SW 1271 (cell line): ENCODE measurements around the gene CD2BP2.

Source experiments
- DNase-seq, 2 experiments: peaks; one replicate each; lab custom pipeline; 2025; lab: John Stamatoyannopoulos, UW

Gene CD2BP2

DNA sequence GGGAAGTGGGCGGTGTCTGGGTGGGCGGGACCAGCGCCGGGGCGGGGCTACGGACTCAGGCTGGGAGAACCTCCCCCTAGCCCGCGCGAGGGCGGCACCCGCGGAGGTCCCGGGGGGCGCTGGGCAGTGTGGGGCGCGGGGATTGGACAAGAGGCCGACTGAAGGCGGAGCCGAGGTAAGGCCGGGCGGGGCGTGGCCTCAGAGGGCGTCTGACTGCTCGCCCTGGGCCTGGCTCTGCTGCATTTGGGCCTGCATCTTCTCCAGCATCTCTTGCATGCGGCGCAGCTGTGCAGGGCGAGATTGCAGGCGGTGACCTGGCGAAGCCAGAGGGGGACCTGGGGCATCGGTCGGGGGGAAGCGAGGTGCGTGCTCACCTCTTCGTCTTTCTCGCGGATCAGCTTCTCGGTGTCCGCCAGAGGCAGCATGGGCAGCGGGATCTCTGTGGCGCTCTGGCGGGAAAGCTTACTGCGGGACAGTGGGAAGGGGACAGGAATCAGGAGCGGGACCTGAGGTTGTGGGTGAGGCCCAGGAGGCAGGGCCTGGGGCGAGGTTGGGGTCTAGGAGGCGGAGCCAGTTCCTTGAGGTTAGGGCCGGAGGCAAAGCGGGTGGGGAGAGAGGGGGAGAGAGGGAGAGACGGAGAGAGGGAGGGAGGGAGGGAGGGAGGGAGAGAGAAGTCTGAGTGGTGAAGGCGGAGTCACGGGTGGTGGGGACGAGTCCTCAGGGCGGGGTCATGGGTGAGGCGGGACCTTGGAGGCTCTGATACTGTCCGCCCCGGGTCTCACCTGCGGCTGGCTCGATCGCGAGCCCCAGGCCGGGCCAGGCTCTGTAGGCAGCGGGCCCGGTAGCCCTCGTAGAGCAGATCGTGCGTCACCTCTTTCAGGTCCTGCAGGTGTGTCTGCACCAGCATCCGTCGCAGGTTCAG, 23.4 kb upstream of the CD2BP2 start:
- peak; percentile 83 to 91 for DNase-seq

DNA sequence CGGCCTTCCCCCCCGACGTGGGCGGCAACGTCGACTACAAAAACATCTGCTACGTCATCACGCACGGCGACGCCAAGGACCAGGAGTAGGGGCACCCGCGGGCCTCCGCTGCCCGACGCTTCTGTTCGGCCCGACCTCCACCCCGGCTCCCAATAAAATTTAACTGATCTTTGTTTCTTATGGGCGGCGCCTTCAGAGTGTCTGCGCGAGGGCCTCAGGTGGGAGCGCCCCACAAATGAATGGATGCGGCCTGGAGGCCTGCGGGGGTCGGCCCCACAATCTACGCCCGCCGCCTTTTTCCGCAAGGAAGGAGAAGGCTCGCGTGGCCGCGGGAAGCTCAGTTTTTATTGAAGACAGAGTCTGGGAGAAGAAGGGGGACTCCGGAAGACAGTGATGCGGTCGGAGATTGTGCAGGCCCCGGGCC, 22.7 kb upstream of the CD2BP2 start:
- DNase-seq = peak in 1 of 2 experiments; percentile 84

DNA sequence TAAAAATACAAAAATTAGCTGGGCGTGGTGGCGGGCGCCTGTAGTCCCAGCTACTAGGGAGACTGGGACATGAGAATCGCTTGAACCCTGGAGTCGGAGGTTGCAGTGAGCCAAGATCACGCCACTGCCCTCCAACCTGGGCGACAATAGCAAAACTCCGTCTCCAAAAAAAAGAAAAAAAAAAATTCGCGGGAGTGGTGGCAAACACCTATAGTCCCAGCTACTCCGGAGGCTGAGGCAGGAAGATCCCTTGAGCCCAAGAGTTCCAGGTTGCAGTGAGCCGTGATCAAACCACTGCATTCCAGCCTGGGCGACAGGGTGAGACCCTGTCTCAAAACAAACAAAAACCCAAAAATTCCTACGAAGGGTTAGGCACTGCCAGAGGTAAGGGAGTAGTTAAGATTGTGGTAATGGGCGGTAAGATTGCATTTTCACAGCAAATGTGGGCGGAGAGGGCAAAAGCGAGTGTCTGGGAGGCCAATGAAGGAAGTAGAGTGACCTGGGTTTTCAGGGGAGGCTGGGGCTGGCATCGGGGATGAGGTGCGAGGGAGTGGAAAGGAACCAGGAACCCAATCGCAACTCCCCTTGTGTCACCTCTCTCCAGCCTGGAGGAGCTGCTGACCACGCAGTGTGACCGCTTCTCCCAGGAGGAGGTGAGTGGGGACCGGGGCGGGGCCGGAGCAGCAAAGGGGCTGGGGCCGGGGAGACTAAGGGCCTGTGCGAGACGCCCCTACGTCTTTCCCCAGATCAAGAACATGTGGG, 22.1 kb upstream of the CD2BP2 start:
- DNase-seq = peak in 1 of 2 experiments; percentile 50

DNA sequence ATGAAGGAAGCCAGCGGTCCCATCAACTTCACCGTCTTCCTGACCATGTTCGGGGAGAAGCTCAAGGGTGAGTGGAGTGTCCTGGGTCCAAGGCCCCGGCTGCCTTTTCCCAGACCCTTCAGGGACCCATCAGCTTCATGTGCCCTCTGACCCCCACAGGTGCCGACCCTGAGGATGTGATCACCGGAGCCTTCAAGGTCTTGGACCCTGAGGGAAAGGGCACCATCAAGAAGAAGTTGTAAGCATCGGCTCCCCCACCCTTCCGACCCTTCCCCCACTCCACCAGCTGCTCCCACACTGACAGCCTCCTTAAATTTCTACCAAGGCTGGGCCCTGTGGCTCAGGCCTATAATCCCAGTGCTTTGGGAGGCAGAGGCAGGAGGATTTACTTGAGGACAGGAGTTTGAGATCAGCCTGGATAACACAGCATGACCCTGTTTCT, 21.4 kb upstream of the CD2BP2 start:
- DNase-seq = no peak

DNA sequence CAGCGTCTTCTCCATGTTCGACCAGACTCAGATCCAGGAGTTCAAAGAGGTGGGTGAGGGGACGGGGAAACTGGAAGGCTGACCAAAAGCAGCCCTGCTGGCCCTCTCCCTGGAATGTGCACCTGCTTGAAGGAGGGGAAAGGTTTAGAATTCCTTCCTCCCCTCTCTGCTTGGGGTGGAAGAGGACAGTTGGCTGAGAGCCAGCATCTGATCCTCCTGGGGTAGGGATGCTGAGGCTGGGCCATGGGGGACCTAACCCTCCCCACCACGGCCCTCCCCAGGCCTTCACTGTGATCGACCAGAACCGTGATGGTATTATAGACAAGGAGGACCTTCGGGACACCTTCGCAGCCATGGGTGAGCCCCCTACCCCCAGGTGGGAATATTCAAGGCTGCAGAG, 20.8 kb upstream of the CD2BP2 start:
- DNase-seq = no peak

DNA sequence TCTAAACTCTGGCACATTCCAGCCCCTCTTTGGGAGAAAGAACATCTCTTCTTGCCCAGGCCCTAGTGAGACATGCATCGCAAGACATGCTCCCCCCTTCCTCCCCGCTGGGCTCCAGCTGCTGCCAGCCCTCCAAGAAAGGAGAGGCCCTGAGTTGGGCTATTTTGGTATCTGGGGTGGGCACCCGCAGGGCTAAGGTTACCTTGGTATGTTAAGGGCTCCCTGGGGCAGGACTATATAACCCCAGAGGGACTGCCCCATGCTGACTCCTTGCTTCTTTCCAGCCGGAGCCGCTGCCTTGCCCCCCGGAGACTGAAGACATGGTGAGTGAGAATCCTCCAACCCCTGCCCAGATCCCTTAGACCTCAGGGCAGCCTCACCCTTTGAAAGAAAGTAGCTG, 19.4 kb upstream of the CD2BP2 start, which contains the start of gene MYL11:
TSS of gene MYL11 (plus strand) at position 265 of the 400 bp plus-strand sequence. CDS start at position 321, 56 bp downstream.
- DNase-seq = no peak

DNA sequence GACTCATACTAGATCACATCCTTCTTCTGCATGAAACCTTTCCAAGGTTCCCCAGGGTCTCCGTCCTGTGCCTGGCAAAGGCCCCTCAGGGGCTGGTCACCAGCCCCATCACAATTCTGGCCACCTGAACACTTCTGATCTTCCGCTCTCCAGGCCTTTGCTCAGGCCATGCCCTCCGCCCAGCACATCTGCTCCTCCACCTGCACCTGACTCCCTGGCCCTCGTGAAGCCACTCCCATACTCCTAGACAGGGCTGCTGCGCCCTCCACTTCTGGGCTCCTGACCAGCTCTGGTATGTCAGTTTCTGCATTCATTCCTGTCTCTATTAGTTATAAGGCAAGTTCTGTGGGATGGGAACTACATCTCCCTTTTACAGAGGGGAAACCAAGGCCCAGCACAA, 17.6 kb upstream of the CD2BP2 start:
- no peak for DNase-seq

DNA sequence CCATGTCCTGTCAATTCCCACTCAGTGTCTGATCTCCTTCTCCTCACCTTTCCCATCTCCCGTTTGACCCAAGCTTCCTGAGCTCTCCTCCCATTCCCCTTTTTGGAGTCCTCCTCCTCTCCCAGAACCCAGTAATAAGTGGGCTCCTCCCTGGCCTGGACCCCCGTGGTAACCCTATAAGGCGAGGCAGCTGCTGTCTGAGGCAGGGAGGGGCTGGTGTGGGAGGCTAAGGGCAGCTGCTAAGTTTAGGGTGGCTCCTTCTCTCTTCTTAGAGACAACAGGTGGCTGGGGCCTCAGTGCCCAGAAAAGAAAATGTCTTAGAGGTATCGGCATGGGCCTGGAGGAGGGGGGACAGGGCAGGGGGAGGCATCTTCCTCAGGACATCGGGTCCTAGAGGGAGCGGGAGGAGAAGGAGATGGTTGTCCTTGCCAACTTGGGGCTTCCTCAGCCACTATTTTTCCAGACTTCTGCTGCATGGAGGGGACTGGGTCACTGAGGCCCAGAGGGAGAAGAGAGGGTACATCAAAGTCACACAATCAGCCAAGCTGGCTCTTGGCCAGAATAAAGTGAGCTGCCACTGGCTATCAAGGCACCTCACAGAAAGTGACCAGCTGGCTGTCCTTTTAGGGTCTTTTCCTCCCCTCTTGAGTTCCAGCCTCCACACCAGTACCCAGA, 17.1 kb upstream of the CD2BP2 start:
- DNase-seq = no peak

DNA sequence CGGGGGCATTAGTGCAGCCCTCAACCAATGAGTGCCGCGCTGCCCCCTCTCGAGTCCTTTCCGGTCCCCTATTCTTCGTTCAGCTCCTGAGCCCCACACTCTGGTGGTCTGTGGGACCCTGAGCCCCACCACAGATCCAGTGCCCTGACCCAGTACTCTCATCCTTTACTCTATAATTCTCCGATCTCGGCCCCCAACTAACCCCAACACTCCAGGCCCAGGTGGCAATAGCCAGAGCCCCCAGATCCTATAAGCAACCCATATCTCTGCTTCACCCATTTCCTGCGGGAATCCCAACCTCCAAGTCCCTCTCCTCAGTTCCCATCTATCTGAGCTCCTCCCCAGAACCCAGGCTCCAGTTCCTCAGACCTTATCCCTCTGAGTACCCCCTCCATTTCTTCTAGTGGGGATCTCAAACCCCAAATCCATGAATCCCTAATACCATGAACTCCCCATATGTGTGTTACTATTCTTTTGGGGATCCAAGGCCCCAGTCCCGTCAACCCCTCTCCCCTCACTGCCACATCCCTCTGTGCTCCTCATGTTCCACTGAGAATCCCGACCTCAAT, 16.2 kb upstream of the CD2BP2 start:
- DNase-seq = no peak

DNA sequence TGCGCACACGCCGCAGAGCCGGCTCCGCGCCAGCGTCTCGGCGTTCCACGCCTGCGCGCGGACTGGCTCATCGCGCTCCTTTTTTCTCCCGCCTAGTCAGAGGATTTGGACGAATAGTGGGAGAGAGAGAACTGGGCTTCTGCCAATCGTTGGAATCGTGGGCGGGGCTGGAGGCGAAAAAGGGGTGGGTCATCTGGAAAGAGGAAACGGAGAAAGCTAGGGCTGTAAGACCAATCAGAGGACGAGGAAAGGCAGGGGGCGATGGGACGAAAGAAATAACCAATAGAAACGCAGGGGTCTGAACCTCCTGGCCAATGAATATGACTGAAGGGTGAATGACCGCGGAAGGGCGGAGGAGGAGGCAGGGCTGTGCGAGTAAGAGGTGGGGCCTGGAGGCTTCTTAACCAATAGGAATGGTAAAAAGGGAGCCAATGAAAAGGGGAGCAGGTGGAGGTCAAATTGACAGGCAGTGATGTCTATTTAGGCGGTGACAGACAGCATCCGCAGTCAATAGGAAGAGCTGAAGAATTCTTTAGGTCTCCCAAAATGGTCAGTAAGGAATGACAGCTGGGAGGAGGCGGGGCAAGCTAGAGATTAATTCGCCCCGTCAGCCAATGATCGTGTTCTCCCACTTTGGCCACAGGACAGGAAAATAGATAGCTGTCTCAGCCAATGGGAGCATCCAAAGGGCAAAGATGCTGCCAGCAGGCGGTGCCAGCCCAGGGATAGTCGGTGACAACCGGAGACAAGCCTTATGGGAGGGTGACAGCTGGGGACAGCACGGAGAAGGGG, 15.5 kb upstream of the CD2BP2 start, which contains the start of gene TBC1D10B:
TSS of gene TBC1D10B (minus strand) at position 39 of the 792 bp plus-strand sequence. CDS start 311 bp downstream, outside the sequence.
- DNase-seq = peak; percentile 99 to 100

DNA sequence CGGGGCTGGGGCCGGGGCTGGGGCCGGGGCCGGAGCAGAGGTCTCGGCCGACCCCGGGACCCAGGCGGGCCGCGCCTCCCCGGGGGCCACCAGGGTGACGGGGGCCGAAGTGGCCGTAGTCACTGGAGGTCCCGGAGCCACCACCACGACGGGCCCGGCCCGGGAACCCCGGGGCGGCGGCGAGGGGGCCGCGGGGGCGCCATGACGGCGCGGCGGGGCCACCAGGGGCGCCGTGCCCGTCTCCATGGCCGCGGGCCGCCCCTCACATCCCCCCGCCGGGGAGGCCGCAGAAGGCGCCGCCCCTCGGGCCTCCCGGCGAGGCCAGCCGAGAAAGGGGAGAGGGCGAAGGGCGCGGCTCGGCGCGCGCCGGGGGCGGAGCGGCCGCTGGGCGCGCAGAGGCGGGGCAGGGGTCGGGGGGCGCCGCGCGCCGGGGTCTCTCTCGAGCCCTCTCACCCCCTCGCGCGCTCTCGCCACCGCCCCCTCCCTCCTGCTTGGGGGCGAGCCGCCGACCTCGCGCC, 14.9 kb upstream of the CD2BP2 start:
- DNase-seq = no peak

DNA sequence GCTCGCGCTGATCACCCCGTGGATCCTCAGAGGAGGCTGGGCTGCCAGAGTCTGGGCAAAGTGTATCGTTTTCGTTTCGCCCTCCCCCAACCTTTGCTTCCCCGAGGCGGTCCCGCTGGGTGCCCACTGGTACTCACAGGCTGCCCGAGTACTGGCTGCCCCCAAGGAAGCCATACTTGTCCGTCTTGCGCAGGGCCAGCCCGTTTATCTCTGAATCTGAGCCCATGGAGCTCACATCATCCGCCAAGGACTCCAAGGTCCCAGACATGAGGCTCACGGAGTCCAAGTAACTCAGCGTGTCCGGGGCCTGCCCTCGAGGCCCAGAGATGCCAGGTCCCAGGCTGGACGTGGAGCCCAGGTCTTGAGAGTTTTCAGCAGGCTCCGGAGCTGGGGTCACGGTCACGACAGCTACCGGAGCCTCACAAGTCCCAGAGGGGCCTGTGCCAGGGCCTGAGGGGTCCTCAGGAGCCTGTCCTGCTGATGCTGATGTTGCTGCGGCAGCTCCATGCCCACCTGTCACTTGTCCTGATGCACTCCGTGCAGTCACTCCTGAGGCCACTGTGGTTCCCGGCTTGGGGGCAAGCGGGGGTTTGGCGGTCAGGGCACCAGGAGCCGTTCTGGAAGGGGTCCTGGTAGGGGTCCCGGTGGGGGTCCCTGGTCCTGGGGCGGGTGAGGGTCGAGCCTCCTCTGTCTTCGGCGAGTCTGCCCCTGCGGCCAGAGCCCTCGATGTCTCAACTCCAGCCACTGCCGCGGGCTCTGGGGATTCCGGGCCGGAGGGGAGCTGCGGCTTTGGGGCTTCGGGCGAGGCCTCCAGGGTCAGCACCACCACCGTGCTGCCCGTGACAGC, 14.2 kb upstream of the CD2BP2 start:
- no peak for DNase-seq

DNA sequence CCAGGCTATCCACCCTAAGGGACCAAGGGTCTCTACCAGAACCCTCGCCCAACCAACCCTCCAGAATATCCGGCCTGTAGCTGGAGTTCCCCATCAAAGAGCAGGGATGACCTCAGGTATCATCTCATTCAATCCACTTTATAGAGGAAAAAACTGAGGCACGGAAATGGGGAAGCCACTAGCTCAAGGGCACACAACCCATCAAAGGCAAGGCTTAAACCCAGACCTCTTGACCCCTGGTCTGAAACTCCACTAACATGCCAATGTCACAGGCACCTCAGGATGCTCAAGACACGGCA, 13.6 kb upstream of the CD2BP2 start:
- DNase-seq = no peak

DNA sequence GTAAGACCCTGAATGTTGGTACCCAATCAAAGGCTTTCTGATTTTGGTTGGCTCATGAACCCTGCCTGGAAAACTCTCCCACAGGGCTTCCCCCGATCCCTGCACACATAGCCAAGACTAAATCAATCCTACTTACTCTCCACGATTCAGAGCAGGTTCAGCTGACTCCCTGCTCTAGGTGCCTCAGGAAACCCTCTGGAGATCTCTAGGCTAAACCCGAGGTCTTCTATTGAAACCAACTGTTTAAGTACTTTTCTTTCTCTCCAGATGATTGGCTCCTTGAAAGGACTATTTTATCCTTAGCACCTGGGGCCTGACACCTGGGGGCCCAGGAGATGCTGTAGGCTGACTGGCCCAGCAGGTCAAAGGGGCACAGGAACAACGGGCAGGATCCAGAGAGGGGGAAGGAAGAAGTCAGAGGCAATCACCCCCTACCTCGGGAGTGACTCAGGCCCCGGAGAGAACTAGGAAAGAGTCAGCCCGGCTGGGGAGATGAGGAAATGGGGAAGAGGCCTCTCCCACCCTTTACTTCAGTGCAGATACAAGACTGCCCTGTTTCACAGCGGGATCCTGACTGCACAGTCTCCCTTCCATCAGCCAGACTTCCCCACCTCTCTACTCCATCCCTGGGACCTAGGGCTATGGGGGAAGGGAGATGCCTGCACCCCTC, 13.1 kb upstream of the CD2BP2 start:
- no peak for DNase-seq

DNA sequence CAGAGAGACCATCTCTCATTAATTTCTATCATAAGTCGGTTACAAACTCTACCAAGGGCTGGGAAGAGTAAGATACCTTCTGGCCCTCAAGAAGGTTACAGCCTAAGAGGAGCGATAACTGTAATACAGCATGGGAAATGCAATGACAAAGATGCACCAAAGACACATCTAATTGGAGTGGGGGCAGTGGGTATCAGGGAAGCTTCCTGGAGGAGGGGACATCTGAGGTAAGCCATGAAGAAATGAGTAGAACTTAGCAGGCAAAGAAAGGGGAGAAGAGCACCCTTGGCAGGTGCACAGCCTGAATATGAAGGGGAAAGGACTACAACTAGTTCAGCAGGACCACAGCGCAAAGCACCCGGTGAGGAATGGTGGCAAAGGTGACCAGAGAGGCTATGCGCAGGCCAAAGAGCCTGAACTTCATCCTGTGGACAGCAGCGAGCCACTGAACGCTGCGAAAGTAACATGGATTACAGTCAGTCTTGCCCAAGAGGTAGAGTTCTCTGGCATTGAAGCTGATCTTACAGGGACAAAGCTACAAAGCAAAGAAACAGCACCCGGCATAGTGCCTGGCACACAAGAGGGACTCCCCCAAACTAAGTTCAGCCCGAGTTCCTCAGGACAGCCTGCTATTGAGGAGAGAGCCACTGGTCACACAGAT, 12.4 kb upstream of the CD2BP2 start:
- no peak for DNase-seq

DNA sequence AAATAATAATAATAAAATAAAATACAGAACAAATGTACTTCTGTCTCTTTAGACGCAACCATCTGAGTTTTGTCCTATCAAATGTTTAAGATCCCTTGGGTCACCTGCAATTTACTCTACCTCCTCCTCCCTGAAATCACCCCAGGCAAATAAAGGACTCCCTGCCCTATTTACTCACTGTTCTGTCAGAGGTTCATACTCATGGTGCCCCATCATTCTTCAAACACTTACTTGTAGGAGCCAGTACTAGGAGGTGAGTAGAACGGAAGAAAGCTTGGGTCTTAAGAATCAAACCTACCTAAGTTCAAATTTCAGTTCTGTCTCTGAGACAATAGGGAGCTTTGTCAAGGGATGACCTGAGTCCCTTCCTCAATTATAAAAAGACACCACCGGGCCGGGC, 11.4 kb upstream of the CD2BP2 start:
- DNase-seq = no peak

DNA sequence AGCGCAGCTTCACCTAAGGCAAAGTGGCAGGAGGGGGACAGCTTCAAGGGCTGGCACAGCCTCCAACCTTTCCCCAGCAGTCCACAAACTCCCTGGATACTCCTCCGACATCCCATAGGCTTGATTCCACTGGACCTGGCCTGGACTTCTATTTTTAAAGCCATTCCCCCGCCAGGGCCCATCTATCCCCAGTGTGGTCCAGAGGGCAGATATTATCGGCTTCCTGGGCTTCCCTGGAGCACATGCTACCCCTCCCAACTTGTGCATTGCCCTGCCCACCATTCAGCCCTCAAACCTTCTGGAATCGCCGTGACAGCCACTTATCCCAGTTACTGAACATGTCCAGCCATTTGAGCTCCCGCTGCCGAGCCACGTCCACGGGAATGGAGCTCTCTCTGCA, 10.1 kb upstream of the CD2BP2 start:
- no peak for DNase-seq

DNA sequence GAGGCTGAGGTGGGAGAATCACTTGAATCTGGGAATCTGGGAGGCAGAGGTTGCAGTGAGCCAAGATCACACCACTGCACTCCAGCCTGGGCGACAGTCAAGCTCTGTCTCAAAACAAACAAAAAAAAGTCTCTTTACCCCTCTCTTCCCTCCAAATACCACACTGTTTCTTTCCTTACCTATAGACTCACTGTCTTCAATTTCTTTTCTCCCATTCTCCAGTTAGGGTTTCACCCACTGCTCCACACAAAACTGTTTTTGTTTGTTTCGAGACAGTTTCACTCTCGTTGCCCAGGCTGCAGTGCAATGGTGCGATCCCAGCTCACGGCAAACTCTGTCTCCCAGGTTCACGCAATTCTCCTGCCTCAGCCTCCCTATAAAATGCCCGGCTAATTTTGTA, 6.1 kb upstream of the CD2BP2 start:
- DNase-seq = no peak

DNA sequence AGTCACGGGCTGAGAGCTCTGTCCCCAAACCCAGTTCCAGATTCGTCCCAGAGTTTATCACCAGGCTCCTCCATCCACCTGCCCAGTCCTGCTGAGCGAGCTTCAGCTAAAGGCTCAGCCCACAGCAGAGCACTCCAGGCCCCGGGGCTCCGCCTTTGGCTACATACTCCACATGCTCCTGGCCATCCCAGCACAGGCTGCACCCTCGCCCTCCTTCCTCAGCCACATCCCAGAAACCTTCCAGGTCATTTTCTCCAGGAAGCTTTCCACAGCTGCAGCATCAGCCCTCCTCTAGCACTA, 4.7 kb upstream of the CD2BP2 start:
- no peak for DNase-seq
